HL-60 (cell line): ENCODE data around the gene FOLR3.

Source experiments
- DNase-seq, 2 experiments: peaks; one replicate each; pipeline ENCODE4 v3.0.0-alpha.2; 2010 to 2020; ENCODE audit warnings: low read depth in 1 of 2, low spot score in 1 of 2
- H3K27ac ChIP-seq: fragments of 250-450 bp; sonication (Bioruptor Pico); replicated peaks from 2 replicates; pipeline ENCODE4 v1.5.1; 2020; ENCODE audit warnings: mild to moderate bottlenecking, moderate library complexity
- H3K27me3 ChIP-seq: fragments of 250-450 bp; sonication (Bioruptor Pico); 2 replicates; pipeline ENCODE4 v1.5.1; 2021; ENCODE audit warnings: mild to moderate bottlenecking, moderate library complexity; ENCODE audit not compliant: insufficient read depth, poor library complexity, severe bottlenecking
- H3K4me3 ChIP-seq: replicated peaks from 2 replicates; pipeline ENCODE4 v1.5.1; 2011; ENCODE audit warnings: mild to moderate bottlenecking, control low read depth, low read length; ENCODE audit not compliant: insufficient read depth
- GABPA ChIP-seq: IDR thresholded peaks from 2 replicates; pipeline ENCODE4 v1.6.1; 2012; ENCODE audit warnings: low read depth
- POLR2AphosphoS5 ChIP-seq: IDR thresholded peaks from 2 replicates; pipeline ENCODE4 v1.6.1; 2012; ENCODE audit warnings: low read depth
- SPI1 ChIP-seq: IDR thresholded peaks from 2 replicates; pipeline ENCODE4 v1.6.1; 2012; ENCODE audit warnings: low read depth, mild to moderate bottlenecking, borderline replicate concordance
- TF ChIP-seq, protein P1 (sequence below): IDR thresholded peaks from 2 replicates; pipeline ENCODE4 v1.6.1; 2012; ENCODE audit warnings: low read depth; ENCODE audit not compliant: insufficient replicate concordance
- TF ChIP-seq, protein P2 (sequence below): IDR thresholded peaks from one replicate; pipeline ENCODE4 v1.5.1; 2011; ENCODE audit warnings: low read length, control low read depth, inconsistent platforms; ENCODE audit not compliant: insufficient read depth

FOLR3 gene

DNA sequence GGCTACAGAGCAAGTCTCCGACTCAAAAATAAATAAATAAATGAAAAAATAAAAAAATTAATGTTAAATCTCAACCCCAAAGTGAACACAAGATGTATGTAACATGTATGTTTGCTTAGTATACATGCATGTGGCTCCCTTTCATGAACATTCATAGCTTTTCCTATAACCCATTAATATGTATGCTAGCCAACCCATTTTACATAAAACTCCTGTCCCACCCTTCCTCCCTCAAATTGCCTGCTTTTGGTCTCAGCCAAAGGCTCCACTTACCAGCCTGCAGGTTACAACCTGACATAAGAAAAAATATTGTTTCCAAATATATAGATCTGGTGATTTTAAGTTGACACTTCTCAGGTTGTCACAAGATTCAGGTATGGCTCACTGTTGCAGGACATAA, 52.7 kb downstream of the FOLR3 start:
- H3K27ac ChIP-seq, result no peak overlapping the region
- TF ChIP-seq POLR2AphosphoS5 (no peak), SPI1 (no peak), GABPA (no peak)
- TF ChIP-seq, protein P1, sequence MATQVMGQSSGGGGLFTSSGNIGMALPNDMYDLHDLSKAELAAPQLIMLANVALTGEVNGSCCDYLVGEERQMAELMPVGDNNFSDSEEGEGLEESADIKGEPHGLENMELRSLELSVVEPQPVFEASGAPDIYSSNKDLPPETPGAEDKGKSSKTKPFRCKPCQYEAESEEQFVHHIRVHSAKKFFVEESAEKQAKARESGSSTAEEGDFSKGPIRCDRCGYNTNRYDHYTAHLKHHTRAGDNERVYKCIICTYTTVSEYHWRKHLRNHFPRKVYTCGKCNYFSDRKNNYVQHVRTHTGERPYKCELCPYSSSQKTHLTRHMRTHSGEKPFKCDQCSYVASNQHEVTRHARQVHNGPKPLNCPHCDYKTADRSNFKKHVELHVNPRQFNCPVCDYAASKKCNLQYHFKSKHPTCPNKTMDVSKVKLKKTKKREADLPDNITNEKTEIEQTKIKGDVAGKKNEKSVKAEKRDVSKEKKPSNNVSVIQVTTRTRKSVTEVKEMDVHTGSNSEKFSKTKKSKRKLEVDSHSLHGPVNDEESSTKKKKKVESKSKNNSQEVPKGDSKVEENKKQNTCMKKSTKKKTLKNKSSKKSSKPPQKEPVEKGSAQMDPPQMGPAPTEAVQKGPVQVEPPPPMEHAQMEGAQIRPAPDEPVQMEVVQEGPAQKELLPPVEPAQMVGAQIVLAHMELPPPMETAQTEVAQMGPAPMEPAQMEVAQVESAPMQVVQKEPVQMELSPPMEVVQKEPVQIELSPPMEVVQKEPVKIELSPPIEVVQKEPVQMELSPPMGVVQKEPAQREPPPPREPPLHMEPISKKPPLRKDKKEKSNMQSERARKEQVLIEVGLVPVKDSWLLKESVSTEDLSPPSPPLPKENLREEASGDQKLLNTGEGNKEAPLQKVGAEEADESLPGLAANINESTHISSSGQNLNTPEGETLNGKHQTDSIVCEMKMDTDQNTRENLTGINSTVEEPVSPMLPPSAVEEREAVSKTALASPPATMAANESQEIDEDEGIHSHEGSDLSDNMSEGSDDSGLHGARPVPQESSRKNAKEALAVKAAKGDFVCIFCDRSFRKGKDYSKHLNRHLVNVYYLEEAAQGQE, result no peak
- TF ChIP-seq, protein P2, sequence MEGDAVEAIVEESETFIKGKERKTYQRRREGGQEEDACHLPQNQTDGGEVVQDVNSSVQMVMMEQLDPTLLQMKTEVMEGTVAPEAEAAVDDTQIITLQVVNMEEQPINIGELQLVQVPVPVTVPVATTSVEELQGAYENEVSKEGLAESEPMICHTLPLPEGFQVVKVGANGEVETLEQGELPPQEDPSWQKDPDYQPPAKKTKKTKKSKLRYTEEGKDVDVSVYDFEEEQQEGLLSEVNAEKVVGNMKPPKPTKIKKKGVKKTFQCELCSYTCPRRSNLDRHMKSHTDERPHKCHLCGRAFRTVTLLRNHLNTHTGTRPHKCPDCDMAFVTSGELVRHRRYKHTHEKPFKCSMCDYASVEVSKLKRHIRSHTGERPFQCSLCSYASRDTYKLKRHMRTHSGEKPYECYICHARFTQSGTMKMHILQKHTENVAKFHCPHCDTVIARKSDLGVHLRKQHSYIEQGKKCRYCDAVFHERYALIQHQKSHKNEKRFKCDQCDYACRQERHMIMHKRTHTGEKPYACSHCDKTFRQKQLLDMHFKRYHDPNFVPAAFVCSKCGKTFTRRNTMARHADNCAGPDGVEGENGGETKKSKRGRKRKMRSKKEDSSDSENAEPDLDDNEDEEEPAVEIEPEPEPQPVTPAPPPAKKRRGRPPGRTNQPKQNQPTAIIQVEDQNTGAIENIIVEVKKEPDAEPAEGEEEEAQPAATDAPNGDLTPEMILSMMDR, result no peak

More for the DNA sequence above, 52.7 kb downstream of the FOLR3 start:
- DNase-seq, result no peak
- Histone ChIP-seq H3K4me3 (no peak overlapping the region), H3K27me3 (no peaks in the 10 kb centered on the region)
